ENCODE data around the gene FBXW2.

FBXW2 gene

DNA sequence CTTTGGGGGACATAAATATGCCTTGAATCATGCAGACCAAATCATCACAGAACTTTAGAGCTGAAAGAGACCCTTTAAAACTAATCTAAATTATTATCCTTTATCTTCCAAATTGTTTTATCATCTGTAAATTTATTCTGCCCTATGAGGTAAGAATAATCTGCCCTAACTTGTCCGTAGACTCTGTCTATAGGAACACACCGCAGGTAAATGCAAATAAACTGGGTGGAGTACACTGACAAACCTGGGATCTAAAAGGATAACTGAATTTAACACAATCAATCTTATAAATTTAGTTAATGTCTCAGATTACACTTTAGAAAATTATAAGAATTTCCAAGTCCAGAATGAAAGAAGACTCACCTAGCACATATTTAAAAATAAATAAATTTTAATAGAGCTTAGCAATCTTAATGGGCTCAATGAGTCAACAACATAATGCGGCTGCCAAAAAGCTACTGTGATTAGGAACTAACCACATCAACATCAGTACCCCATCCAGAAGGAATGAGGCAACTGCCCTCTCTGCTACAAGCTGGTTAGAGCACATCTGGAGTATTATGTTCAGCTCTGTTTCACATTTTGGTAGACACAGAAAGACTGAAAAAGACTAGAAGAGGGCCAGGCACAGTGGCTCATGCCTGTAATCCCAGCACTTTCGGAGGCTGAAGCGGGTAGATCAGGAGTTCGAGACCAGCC, 84.5 kb downstream of the FBXW2 start:
- no peak overlapping the region for H3K4me3 ChIP-seq (replicated peaks; ENCODE audit: insufficient read depth, low read length)
- TF ChIP-seq, protein P1, sequence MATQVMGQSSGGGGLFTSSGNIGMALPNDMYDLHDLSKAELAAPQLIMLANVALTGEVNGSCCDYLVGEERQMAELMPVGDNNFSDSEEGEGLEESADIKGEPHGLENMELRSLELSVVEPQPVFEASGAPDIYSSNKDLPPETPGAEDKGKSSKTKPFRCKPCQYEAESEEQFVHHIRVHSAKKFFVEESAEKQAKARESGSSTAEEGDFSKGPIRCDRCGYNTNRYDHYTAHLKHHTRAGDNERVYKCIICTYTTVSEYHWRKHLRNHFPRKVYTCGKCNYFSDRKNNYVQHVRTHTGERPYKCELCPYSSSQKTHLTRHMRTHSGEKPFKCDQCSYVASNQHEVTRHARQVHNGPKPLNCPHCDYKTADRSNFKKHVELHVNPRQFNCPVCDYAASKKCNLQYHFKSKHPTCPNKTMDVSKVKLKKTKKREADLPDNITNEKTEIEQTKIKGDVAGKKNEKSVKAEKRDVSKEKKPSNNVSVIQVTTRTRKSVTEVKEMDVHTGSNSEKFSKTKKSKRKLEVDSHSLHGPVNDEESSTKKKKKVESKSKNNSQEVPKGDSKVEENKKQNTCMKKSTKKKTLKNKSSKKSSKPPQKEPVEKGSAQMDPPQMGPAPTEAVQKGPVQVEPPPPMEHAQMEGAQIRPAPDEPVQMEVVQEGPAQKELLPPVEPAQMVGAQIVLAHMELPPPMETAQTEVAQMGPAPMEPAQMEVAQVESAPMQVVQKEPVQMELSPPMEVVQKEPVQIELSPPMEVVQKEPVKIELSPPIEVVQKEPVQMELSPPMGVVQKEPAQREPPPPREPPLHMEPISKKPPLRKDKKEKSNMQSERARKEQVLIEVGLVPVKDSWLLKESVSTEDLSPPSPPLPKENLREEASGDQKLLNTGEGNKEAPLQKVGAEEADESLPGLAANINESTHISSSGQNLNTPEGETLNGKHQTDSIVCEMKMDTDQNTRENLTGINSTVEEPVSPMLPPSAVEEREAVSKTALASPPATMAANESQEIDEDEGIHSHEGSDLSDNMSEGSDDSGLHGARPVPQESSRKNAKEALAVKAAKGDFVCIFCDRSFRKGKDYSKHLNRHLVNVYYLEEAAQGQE (IDR thresholded peaks at IDR 0.05; ENCODE audit: insufficient replicate concordance, low read depth) = no peak
- TF ChIP-seq GABPA (IDR thresholded peaks at IDR 0.05; ENCODE audit: low read depth) (no peak), SPI1 (IDR thresholded peaks at IDR 0.05; ENCODE audit: borderline replicate concordance, low read depth) (no peak), POLR2AphosphoS5 (IDR thresholded peaks at IDR 0.05; ENCODE audit: low read depth) (no peak)
- TF ChIP-seq, protein P2, sequence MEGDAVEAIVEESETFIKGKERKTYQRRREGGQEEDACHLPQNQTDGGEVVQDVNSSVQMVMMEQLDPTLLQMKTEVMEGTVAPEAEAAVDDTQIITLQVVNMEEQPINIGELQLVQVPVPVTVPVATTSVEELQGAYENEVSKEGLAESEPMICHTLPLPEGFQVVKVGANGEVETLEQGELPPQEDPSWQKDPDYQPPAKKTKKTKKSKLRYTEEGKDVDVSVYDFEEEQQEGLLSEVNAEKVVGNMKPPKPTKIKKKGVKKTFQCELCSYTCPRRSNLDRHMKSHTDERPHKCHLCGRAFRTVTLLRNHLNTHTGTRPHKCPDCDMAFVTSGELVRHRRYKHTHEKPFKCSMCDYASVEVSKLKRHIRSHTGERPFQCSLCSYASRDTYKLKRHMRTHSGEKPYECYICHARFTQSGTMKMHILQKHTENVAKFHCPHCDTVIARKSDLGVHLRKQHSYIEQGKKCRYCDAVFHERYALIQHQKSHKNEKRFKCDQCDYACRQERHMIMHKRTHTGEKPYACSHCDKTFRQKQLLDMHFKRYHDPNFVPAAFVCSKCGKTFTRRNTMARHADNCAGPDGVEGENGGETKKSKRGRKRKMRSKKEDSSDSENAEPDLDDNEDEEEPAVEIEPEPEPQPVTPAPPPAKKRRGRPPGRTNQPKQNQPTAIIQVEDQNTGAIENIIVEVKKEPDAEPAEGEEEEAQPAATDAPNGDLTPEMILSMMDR (IDR thresholded peaks at IDR 0.05; ENCODE audit: insufficient read depth, low read length) = no peak
- H3K27me3 ChIP-seq (ENCODE audit: insufficient read depth, poor library complexity, severe bottlenecking) = no peaks in the 10 kb centered on the region
- H3K27ac ChIP-seq (replicated peaks) = no peak overlapping the region
- no peak for DNase-seq (ENCODE audit: low read depth in 1 of 2, low spot score in 1 of 2)

- Histone ChIP-seq H3K27me3 (ENCODE audit: insufficient read depth, poor library complexity, severe bottlenecking) (no peaks in the 10 kb centered on the region), H3K27ac (replicated peaks) (no peak overlapping the region)
These were observed 86.0 kb downstream of the FBXW2 start for GRCh38 chr9:120707170-120707569.

More at GRCh38 chr9:120707170-120707569, 86.0 kb downstream of the FBXW2 start:
- no peak overlapping the region for H3K4me3 ChIP-seq (replicated peaks; ENCODE audit: insufficient read depth, low read length)
- TF ChIP-seq POLR2AphosphoS5 (IDR thresholded peaks at IDR 0.05; ENCODE audit: low read depth) (no peak), SPI1 (IDR thresholded peaks at IDR 0.05; ENCODE audit: borderline replicate concordance, low read depth) (no peak), GABPA (IDR thresholded peaks at IDR 0.05; ENCODE audit: low read depth) (no peak)
- TF ChIP-seq, protein P1 (IDR thresholded peaks at IDR 0.05; ENCODE audit: insufficient replicate concordance, low read depth) = no peak
- TF ChIP-seq, protein P2 (IDR thresholded peaks at IDR 0.05; ENCODE audit: insufficient read depth, low read length) = no peak
- no peak for DNase-seq (ENCODE audit: low read depth in 1 of 2, low spot score in 1 of 2)

All from HL-60 (cell line).